ACHN (cell line): ENCODE measurements around the gene WDR6.
A peak's percentile ranks its signal among the peaks of the same experiment; 100 is the strongest.
"Not testable (repeated sequence)": the region's sequence is repeated elsewhere in the genome, so short reads cannot be mapped to it uniquely, and the experiment has no call there.

Experiments used
- DNase-seq: peaks from one replicate; pipeline ENCODE4 v3.0.0-alpha.2; 2015
- in situ Hi-C: cut with HindIII; loops from 2 replicates; pipeline ENCODE4 v1.10.0; 2017; ENCODE audit warnings: low sequenced_read_pairs, low pct_ligation_motif_present, low pct_unique_long_range_greater_than_20kb

WDR6 gene

DNA sequence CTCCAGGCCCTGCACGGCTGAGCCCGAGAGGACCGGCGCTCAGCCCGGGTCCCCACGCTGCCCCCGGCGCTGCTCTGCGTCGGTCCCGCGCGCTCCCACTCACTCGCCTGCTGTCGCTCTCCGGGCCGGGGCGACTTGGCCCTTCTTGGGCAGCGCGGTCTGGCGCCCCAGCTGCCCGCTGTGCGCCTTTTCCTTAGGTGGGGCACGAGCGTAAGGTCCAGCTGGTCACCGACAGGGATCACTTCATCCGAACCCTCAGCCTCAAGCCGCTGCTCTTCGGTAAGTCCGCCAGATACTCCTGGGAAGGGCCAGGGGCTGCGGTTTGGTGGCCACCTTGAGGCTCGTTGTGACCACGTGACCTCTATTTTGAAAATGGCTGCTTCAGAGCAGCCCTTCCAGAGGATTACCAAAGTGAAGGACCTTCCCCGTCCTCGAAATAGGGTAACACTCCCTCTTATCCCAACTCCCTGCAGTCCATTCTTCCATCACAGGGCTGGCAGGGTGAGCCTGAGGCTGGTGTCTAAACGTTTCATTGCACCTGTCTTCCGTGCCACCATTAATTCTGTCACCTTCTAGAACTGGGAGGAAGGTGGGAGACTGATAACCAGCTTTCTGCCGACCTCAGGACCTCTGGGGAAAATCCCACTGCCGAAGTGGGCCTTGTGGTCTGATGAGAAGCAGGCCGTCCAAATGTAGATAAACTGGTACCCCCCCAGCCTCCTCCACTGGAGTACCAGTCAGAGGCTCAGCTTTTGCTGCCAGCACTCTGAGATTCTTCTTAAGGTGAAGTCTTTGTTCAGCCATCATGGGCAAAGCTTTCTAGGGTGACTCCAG is 16.3 kb upstream of the WDR6 start:
- in situ Hi-C loops, result no loop called here
- peak; percentile 34 for DNase-seq

DNA sequence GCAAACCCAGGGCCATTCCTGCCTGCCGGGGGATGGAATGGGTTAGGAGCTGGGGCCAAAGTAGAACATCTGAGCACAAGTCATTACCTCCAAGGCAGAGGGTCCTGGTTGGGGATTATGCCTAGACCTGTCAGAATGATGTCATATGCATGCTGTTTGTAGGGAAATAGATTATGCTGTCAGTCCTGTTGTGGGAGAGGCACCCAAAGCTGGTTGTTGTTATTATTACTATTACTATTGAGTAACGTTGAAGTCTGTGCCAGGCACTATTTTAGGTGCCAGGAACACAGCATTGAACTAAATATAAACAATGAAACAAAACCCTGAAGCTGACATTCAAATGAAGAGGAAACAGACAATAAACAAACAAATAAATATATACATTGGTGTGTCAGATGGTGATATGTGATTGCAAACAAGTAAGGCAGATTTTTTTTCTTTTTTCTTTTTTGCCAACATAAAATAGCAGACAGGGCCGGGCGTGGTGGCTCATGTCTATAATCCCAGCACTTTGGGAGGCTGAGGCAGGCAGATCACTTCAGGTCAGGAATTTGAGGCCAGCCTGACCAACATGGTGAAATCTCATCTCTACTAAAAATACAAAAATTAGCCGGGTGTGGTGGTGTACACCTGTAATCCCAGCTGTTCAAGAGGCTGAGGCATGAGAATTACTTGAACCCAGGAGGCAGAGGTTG is 15.2 kb upstream of the WDR6 start:
- no peak for DNase-seq
- in situ Hi-C loops, result no loop called here

DNA sequence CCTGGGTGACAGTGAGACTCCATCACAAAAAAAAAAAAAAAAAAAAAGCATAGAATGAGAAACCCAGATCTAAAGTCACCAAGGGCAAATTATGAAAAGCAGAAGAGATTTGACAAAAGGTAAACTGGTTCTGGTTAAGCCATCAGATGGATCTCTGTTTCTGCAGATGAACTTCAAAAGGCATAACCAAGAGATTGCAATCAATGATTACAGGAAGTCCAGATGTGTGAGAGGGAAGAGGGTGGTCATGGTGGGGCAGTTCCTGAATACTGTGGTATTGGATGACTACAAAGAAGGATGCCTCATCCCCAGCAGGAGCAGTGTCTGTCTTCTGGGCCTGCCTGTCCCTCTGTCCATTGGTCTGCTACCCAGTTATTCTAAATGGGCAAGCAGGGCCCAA is 13.4 kb upstream of the WDR6 start:
- in situ Hi-C loops, result no loop called here
- DNase-seq, result no peak

DNA sequence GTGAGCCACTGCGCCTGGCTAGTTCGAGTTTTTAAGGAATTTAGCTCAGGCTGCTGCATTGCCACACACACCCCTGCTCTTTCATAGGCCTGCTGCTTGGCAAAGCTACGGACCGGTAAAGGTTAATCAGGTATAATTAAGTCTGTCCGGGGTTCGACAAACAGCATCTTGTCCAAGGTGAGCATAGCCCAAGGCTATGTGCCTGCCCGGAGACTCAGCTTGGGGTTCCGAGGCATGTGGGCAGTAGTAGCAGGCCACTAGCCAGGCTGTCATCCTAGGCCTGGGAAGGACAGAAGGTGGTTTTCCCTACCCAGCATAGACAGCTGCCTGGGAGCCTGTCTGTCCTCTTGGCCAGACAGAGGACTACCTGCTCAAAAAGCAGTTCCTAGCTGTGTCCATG is 10.6 kb upstream of the WDR6 start:
- no peak for DNase-seq
- in situ Hi-C loops, result no loop called here

DNA sequence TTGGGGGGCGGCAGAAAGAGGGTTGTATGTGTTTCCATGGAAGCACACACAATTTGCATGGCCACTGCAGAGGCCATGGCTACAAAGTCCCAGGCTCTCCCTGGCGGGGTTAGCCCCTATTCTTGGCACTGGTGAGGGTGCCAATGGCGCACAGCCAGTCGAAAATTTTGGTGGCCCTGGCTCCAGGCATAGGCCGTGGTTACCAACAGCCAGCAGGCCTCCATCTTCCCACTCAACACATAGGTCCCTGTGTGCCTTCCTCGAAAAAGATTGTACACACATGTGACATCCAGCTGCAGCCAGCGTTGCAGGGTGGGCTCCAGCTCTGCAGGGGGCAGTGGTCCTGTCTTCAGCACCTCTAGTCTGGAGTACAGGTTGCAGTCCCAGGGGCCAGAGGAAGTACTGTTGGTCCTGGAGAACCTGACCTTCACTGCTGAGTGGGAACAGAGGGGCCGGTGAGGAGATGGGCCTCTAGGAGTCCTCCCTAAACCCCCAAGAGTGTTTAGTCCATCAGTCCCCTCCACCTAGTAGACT is 10.0 kb upstream of the WDR6 start:
- in situ Hi-C loops, result no loop called here

DNA sequence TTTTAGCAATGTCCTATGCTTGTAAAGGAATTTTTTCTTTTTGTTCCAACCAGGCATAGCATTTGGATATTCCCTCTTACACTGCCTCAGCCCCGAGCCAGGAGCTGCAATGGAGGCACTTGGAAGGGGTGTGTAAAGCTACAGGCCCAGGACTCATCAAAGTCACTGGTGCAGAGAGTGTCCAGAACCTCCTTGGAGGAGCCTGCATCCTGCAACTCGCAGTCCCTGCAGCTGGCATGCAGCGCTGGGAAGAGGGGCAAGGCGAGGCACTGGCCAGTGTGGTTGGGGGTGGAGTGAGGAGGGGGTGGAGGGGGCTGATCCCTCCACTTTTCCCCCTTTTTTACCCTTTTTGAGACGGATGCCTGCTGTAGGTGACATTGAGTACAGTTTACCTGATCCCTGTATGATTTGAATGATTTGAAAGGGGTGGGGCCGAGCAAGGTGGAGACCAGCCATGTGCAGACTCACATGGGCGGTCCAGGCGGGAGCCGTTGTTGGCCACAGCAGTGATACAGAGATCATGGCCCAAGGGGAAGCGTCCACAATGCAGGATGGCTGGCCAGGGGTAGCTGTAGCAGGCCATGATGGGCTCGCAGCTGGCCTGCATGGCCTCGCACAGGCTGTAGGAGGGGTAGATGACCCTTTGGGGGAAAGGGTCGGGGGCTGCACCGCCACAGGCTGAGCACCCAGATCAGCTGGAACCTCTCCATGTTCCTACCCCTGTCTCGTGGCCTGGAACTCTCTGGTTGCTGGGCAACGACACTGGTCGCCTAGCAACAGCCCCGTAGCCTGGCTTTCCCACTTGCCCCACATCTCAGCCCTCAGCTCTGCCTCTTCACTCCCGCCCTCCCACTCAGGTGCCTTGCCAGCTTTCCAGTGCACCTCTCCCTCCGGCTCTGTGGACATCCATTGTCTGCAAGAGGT is 9.2 kb upstream of the WDR6 start:
- in situ Hi-C loops, result no loop called here
- no peak for DNase-seq

More for the DNA sequence above, 10.0 kb upstream of the WDR6 start:
- no peak for DNase-seq

DNA sequence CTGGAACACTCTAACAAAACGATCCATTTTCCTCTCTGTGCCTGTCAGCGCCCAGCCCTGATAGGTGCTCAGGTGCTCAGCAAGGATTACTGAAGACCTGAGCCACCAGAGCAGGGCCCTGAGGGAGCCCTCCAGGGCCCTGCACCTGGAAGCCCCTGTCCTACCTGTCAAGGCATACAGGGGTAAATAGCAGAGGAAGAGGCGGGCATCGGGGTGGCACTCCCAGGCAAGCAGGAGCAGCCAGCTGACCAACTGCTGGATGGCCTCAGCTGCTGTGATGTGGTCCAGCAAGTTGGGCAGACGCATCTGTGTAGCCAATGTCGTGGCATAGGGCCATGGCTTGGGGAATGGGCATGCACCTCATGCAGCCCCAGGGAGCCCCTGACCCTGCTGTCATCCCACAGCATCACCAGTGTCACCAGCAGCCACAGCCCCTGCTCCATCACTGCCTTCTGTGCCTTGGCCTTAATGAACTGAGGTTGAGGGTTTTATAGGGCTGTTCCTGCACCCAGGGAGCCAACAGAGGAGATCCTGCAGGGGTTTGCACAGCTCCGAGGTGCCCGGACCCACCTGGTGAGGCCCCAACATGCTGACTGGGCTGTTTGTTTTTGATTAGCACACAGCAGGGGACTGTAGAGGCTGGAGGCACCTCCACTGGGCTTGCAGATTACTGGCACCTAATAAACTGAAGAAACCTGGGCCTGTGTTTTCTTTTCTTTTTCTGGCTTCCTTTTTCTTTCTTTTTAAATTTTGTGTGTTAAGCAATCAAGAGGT is 7.9 kb upstream of the WDR6 start:
- no peak for DNase-seq
- in situ Hi-C loops, result no loop called here

DNA sequence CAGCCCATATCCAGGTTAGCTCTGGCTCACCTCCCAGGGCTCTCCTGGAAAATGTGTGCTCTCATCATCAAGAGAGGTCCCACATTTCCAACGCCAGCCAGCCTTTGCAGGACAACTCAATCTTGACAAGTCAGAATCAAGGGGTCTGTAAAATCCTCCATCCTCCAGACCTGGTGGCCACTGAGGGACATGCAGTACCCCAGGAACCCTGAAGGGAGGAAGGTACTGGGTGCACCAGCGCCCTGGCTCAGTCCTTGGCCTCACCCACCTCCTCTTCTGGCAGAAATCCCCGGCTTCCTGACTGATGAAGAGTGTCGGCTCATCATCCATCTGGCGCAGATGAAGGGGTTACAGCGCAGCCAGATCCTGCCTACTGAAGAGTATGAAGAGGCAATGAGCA is 6.0 kb upstream of the WDR6 start:
- in situ Hi-C loops, result no loop called here
- DNase-seq, result no peak

DNA sequence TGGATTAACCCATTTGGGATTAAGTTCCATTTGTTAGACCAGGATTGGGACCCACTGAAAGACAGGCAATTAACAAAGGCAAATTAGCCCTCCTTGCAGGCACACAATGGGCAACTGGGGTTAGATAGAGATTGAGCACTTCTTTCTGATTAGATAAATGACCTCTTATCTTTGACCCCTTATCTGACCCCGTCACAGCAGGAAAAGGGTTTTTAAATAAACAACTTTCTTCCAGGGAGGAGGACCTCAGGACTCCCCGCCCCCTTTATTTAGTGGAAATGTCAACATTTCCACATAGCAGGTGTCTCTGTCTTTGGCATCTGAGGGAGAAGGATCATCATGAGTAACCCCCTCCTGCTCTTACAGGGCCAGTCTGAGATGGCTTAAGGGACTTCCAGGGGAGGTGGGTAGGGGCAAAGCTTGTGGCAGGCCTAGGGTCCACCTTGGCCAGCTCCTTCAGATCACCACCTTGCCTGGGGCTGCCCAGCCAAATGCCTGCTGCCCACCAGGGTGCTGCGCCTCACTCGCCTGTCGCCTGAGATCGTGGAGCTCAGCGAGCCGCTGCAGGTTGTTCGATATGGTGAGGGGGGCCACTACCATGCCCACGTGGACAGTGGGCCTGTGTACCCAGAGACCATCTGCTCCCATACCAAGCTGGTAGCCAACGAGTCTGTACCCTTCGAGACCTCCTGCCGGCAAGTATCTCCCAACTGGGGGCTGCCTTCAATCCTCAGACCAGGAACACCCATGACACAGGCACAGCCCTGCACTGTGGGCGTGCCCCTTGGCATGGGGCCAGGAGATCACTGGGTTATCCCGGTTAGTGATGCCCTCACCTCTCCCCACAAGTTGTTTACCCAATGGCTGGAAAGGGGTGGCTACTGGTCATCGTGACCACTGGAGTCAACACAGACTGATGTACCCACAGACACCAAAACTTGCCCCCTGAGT is 2.6 kb upstream of the WDR6 start:
- in situ Hi-C loops, result no loop called here
- DNase-seq, result no peak

DNA sequence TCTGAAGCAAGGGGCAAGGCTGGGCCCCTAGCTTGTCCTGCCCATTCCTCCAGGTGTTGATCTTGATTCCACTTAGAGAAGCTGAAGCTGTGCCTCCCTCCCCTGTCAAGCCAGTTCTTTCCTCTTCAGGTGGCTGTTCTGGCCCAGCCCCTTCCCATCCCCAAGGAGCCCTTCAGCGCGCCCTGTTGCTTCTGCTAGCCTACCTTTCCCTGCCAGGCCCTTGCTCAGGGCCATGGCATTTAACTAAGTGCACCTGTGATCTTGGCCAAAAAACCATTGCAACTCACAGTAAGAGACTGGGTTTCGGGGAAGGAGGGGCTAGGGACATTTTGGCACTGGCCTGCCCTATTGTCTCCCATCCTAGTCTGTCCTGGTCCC is 1.9 kb upstream of the WDR6 start:
- in situ Hi-C loops, result no loop called here
- DNase-seq, result no peak

DNA sequence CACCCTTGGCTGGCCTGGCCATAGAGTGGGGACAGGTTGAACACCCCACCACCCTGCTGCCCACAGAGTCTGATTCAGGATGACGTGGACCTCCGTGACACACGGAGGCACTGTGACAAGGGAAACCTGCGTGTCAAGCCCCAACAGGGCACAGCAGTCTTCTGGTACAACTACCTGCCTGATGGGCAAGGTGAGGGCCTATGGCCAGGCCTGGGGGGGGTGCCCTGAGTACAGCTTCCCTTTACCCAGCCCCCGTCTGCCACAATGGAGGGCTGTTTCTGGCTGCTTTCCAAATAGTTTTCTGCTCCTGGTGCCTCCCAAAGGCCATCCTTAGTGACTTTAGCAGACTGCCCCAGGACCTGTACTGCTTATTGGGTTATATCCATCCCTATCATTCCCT is 1.2 kb upstream of the WDR6 start:
- in situ Hi-C loops, result no loop called here
- DNase-seq, result no peak

DNA sequence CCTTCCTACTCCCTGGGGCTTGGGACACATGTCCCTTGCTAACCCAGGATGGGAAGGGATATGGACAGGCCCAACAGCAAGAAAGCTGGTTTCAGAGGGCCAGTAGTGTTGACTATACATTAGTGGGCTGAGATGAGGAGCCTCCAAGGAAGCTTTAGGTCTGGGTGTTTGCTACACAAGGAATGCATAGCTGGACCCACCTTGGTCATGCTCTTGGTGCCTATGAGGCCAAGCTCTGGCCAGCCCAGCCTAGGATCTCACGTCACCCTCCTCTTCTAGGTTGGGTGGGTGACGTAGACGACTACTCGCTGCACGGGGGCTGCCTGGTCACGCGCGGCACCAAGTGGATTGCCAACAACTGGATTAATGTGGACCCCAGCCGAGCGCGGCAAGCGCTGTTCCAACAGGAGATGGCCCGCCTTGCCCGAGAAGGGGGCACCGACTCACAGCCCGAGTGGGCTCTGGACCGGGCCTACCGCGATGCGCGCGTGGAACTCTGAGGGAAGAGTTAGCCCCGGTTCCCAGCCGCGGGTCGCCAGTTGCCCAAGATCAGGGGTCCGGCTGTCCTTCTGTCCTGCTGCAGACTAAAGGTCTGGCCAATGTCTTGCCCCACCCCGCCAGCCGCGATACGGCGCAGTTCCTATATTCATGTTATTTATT is 653 bp upstream of the WDR6 start:
- in situ Hi-C loops, result no loop called here
- DNase-seq, result peak; percentile 40

DNA sequence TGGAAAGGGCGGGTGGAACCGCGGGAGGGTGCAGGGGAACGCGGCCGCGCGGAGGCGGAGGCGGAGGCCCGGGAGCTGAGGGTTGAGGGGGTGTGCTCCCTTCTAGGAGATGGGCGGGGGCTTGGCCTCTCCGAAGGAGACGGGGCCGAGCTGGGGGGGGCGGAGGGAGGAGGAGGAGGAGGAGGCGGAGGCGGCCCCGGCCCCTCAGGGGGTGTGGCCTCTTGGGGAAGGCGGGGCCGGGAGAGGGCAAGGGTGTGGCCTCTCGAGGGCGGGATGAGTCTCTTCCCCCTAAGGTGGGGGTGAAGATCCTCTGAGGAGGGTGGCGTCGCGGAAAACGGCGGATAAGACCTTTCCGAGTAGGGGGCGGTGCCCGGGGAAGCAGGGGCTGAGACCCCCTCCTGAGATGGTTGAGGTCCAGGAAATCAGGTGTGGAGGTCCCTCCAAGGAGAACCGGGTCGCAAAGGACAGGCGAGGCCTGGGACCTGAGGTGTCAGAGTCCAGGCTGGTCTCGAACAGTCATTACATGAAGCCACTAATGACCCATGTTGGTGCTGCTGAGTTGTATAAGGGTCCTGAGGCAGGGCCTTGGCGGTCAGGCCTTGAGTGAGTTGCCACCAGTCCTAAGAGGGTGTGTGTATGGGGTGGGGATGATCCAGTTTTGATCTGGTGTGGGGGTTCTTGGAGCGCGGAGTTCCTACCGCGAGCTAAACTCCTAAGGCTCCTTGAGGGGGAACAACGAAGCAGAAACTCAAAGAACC is 759 bp downstream of the WDR6 start:
- in situ Hi-C loops, result no loop called here
- peak; percentile 85 for DNase-seq

DNA sequence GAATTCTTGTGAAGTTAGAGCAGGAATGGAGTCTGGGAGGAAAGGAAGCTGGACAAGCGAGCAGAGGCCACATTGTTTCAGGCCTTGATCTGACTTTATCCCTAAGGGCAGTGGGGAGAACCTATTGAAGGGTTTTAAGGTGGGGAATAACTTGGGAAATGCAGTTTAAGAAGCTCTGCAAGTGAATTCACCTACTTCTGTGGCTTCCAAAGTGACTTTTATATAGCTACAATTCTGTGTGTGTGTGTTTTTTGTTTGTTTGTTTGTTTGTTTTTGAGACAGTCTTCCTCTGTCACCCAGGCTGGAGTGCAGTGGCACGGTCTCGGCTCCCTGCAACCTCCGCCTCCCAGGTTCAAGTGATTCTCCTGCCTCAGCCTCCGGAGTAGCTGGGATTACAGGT is 1.4 kb downstream of the WDR6 start:
- in situ Hi-C loops, result not testable (repeated sequence)

DNA sequence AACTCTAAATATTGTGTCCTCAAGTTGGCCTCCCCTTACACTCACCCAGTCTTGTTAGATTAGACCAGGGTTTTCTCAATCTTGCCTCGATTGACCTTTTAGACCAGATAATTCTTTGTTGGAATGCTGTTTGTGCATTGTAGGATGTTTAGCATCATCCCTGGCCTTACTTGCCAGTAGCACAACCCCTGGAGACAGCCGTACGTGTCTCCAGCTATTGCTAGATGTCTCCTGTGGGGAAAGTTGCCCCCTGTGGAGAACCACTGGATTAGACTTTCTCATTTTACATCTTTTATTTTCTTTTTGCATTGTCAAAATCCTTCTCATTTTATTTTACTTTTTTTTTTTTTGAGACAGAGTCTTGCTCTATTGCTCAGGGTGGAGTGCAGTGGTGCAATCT is 2.2 kb downstream of the WDR6 start:
- no peak for DNase-seq
- in situ Hi-C loops, result no loop called here

More for the DNA sequence above, 1.4 kb downstream of the WDR6 start:
- not testable (repeated sequence) for DNase-seq

DNA sequence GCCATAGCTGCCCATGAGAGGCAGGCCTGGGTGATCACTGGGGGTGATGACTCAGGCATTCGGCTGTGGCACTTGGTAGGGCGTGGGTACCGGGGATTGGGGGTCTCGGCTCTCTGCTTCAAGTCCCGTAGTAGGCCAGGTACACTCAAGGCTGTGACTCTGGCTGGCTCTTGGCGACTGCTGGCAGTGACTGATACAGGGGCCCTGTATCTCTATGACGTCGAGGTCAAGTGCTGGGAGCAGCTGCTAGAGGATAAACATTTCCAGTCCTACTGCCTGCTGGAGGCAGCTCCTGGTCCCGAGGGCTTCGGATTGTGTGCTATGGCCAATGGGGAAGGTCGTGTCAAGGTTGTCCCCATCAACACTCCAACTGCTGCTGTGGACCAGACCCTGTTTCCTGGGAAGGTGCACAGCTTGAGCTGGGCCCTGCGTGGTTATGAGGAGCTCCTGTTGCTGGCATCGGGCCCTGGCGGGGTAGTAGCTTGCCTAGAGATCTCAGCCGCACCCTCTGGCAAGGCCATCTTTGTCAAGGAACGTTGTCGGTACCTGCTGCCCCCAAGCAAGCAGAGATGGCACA is 5.3 kb downstream of the WDR6 start:
- in situ Hi-C loops, result no loop called here
- DNase-seq, result no peak
